Measurements from ENCODE around the gene NOG. TPM values are rescaled to one million over a fixed set of nuclear protein-coding genes. Genes with fewer than 3 reads are reported as not detected.

The NOG gene
- total and polyA plus RNA-seq, 9 of the 15 experiments (the other 6 are each of a cell fraction or from before 2014, with no cell fraction given), result not detected

GRCh38 chr17:56571456-56571855 is 22.0 kb upstream of the NOG start (continued):
- no peak for TF ChIP-seq TCF7 (IDR thresholded peaks at IDR 0.05; ENCODE audit: borderline replicate concordance)
- TF ChIP-seq ZNF449 (CRISPR knock-in tag; IDR thresholded peaks at IDR 0.05), result no peak
- no peak for TF ChIP-seq GABPB1 (CRISPR knock-in tag; IDR thresholded peaks at IDR 0.05)
- no peak for TF ChIP-seq CREB5 (CRISPR knock-in tag; IDR thresholded peaks at IDR 0.05)
- TF ChIP-seq GTF2F1 (IDR thresholded peaks at IDR 0.05; ENCODE audit: low read depth, low read length), result no peak
- TF ChIP-seq ZNF197 (CRISPR knock-in tag; IDR thresholded peaks at IDR 0.05; ENCODE audit: low read depth), result no peak
- no peak for TF ChIP-seq KAT7 (CRISPR knock-in tag; IDR thresholded peaks at IDR 0.05; ENCODE audit: borderline replicate concordance)

GRCh38 chr17:56577190-56577842 is 16.2 kb upstream of the NOG start:
- Histone ChIP-seq H3K27ac (ENCODE audit: extremely low read depth, low read depth, low read length) (no peak overlapping the region), H3K36me3 (ENCODE audit: control insufficient read depth, insufficient read depth, low read length) (no peaks in the 10 kb centered on the region), H3K4me1 (replicated peaks in 1 of 2; ENCODE audit: control insufficient read depth in 2 of 2, insufficient read depth in 2 of 2, low read length in 2 of 2) (no peaks in the 10 kb centered on the region), H2AFZ (ENCODE audit: low read depth, low read length) (no peak overlapping the region), H3K4me2 (ENCODE audit: insufficient read depth, low read length) (no peak overlapping the region), H3K79me2 (ENCODE audit: control insufficient read depth, insufficient read depth, low read length) (no peaks in the 10 kb centered on the region), H3K27me3 (ENCODE audit: control insufficient read depth in 2 of 2, insufficient read depth in 2 of 2, low read length in 2 of 2) (peaks cover 0 to 6% of the 10 kb centered on the region in 2 experiments; a peak in 2 of 5 replicates), H3K9ac (ENCODE audit: insufficient read depth in 1 of 2, low read depth in 2 of 2, low read length in 2 of 2) (no peak overlapping the region), H4K20me1 (replicated peaks; ENCODE audit: control insufficient read depth, insufficient read depth, low read length) (no peaks in the 10 kb centered on the region), H3K9me3 (replicated peaks; ENCODE audit: control insufficient read depth, insufficient read depth, low read depth, low read length) (no peaks in the 10 kb centered on the region), H3K9me1 (ENCODE audit: control insufficient read depth, insufficient read depth, low read length) (no peaks in the 10 kb centered on the region), H3K4me3 (no peak overlapping the region)
- intact Hi-C loops (cut with micrococcal nuclease) (no loop called here), in situ Hi-C loops (cut with MboI) (no loop called here)
- BruUV-seq (replicated peaks), result no TSS peak
- no peak for TF ChIP-seq KLF13 (tag; IDR thresholded peaks at IDR 0.05; ENCODE audit: borderline replicate concordance, low read depth)
- no peak for TF ChIP-seq MEIS2 (IDR thresholded peaks at IDR 0.05; ENCODE audit: partially characterized antibody)
- no peak for TF ChIP-seq PKNOX1 (IDR thresholded peaks at IDR 0.05)
- no peak for TF ChIP-seq FIP1L1 (IDR thresholded peaks at IDR 0.05; ENCODE audit: low read depth, low read length, poor library complexity, severe bottlenecking)
- no peak for TF ChIP-seq ZNF146 (CRISPR knock-in tag; IDR thresholded peaks at IDR 0.05; ENCODE audit: unreplicated experiment)
- no peak for TF ChIP-seq MAFF (IDR thresholded peaks at IDR 0.05; ENCODE audit: low read length)
- TF ChIP-seq IRF2 (CRISPR knock-in tag; IDR thresholded peaks at IDR 0.05), result no peak
- no peak for TF ChIP-seq CHD1 (IDR thresholded peaks at IDR 0.05; ENCODE audit: low read length)
- POLR2A ChIA-PET, result interaction anchor here (0.6 to 0.9 kb wide), 2 partner anchors 14 to 33 kb away, joined by 3 read pairs; no protein-coding TSS in a partner anchor
- ATAC-seq (no peak), DNase-seq (ENCODE audit: extremely low read depth in 1 of 4, low spot score in 3 of 4) (no peak), FAIRE-seq (no peak)
- CTCF ChIA-PET (ENCODE audit: low intra/inter-chr PET ratio), result no interaction called here
- WGBS (ENCODE audit: insufficient coverage, low coverage, missing lambda C conversion rate), result 5% methylated on average over 5 of the region's 5 CpGs

Data from K562 (cell line).